GM23338 (cell line): ENCODE data around the gene TCEA2.

ENCODE experiments used
- CTCF ChIP-seq, 2 experiments: fragments of 200-600 bp in 1 of 2; sonication (generic) in 1 of 2; conservative IDR thresholded peaks; 2 replicates each; pipeline versions ENCODE4 v1.5.1 to v1.6.1; 2016 to 2017; ENCODE audit warnings: antibody characterized with exemption in 2 of 2, low read depth in 2 of 2, mild to moderate bottlenecking in 2 of 2, moderate library complexity in 1 of 2
- EZH2 ChIP-seq: fragments of 200-600 bp; sonication (generic); IDR thresholded peaks from one replicate; pipeline ENCODE4 v1.8.0; 2017; ENCODE audit warnings: antibody characterized with exemption, mild to moderate bottlenecking, low read depth; ENCODE audit not compliant: unreplicated experiment
- EZH2phosphoT487 ChIP-seq: fragments of 200-600 bp; sonication (generic); IDR thresholded peaks from one replicate; pipeline ENCODE4 v1.8.1; 2018; ENCODE audit warnings: antibody characterized with exemption; ENCODE audit not compliant: unreplicated experiment
- JUNB ChIP-seq: IDR thresholded peaks from one replicate; pipeline ENCODE4 v1.6.1; 2016; ENCODE audit warnings: antibody characterized with exemption; ENCODE audit not compliant: unreplicated experiment
- POLR2AphosphoS5 ChIP-seq: IDR thresholded peaks from 2 replicates; pipeline ENCODE4 v1.6.1; 2016; ENCODE audit warnings: antibody characterized with exemption, low read depth
- REST ChIP-seq: IDR thresholded peaks from one replicate; pipeline ENCODE4 v1.6.1; 2018; ENCODE audit warnings: antibody characterized with exemption; ENCODE audit not compliant: unreplicated experiment
- ZNF114 ChIP-seq: fragments of 250-450 bp; sonication (Bioruptor Pico); IDR thresholded peaks from 2 replicates; pipeline ENCODE4 v1.5.0; 2020; ENCODE audit warnings: mild to moderate bottlenecking, moderate library complexity
- ZNF331 ChIP-seq: fragments of 250-450 bp; sonication (Bioruptor Pico); IDR thresholded peaks from 2 replicates; pipeline ENCODE4 v1.5.0; 2020; ENCODE audit warnings: low read depth, mild to moderate bottlenecking, moderate library complexity

GRCh38 chr20:64042054-64042781 lies 20.8 kb upstream of the TCEA2 start:
- TF ChIP-seq CTCF (conservative IDR thresholded peaks at IDR 0.05; ENCODE audit: low read depth in 2 of 2) (no peak), EZH2phosphoT487 (no peak), REST (no peak), ZNF331 (no peak), POLR2AphosphoS5 (no peak), EZH2 (peak; percentile 79), JUNB (no peak), ZNF114 (no peak)
